ENCODE data around the gene CD3D.
A peak's percentile ranks its signal among the peaks of the same experiment; 100 is the strongest.
"Not testable (repeated sequence)": the region's sequence is repeated elsewhere in the genome, so short reads cannot be mapped to it uniquely, and the experiment has no call there.

CD3D gene

GRCh38 chr11:118339281-118339961 lies 3.1 kb downstream of the CD3D start:
- no peak for DNase-seq (ENCODE audit: low read depth in 1 of 2, low spot score in 1 of 2)

DNA sequence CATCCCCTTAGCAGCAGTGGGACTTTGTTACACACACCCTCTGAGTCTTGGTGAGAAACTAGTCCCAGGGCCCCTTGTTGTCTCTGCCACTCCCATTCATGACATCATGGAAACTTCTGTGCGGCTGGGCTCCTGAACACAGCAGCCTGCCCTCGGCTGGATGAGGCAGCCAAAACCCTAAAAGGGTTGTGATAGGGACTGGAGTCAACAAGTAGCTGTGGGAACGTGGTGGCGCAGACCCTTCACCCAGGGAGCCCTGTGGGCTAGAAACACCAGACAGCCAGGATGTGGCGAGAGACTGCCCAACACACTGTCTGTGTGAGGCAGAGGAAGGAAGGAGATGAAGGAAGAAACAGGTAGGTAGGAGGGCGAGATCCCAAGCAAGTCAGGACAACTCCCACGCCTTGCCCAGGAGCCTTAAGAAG lies 3.9 kb downstream of the CD3D start:
- DNase-seq (ENCODE audit: low read depth in 1 of 2, low spot score in 1 of 2), result peak; percentile 56 to 93

- DNase-seq (ENCODE audit: low read depth in 1 of 2, low spot score in 1 of 2), result no peak
Measured at GRCh38 chr11:118334745-118335144, 7.8 kb downstream of the CD3D start.

DNA sequence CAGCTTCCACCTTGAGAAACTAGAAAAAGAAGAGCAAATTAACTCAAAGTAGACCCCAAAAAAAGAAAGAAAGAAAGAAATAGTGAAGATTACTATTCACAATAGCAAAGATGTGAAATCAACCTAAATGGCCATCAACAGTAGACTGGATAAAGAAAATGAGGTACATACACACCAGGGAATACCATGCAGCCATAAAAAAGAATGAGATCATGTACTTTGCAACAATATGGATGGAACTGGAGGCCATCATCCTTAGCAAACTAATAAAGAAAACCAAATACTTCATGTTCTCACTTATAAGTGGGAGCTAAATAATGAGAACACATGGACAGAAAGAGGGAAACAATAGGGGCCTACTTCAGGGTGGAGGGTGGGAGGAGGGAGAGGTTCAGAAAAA lies 13.8 kb downstream of the CD3D start:
- DNase-seq (ENCODE audit: low read depth in 1 of 2, low spot score in 1 of 2), result no peak

GRCh38 chr11:118325283-118325682 lies 17.2 kb downstream of the CD3D start:
- no peak for DNase-seq (ENCODE audit: low read depth in 1 of 2, low spot score in 1 of 2)

DNA sequence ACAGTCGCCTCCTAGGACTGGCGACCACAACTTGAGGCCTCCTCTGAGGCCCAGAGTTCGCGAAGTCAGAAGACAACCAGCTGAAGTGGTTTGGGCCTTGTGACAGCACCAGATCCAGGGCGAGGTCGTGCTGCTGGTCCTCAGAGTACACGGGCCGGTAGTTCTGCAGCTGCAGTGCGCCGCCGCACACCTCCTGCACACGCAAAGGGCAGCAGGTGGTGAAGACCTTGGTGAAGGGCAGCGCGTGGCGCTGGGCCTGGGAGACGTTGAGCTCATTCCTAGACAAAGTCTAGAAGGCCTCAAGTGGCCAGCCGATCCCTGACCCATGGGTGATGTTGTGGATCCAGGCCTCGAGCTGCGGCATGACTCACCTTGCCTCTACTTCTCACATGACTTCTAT lies 19.8 kb downstream of the CD3D start:
- DNase-seq (ENCODE audit: low read depth in 1 of 2, low spot score in 1 of 2), result no peak

DNA sequence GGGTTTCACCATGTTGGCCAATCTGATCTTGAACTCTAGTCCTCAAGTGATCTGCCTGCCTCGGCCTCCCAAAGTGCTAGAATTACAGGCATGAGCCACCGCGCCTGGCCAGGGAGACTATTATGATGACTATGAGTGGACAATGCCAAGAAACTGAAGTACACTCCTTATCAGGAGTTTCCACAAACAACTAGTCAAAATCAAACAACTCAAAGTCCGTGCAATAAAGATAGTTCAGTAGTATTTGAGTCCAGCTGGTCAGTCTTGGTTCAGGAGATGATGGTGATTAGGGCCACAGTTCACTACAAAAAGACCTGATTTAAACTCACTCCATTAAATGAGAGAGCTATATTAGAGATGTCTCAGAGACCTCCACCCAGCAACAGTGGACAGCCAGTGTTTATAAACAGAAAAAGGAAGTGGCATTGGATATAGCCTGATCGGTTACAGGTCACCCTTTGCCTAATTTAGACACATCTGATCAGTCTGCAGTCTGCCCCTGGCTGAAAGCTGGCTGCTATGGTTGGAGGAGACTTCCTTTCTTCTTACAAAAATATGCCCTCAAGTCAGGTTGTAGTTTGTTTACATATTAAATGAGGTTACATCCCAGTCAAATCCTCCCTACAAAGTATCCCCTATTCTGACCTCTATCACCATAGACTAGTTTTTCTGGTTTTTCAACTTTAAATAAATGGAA lies 21.0 kb downstream of the CD3D start:
- DNase-seq (ENCODE audit: low read depth in 1 of 2, low spot score in 1 of 2), result no peak

GRCh38 chr11:118320515-118320914 lies 22.0 kb downstream of the CD3D start:
- no peak for DNase-seq (ENCODE audit: low read depth in 1 of 2, low spot score in 1 of 2)

DNA sequence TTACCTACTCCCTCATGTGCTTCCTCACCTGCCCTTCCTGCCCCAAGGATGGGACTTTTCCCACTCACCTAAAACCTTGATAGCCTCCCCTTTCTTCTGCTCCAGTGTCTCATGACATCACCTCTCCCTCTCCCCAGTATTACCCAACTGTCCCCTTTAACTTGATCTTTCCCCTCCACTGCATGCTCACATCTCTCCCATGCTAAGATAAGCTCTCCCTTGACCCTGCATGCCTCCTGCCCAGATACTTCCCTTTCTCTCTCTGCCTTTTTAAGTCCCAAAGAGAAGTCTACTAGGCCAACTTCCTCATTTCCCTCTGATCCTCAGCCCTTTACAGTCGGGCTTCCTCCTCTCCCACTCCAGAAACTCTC lies 23.2 kb downstream of the CD3D start:
- DNase-seq (ENCODE audit: low read depth in 1 of 2, low spot score in 1 of 2), result no peak

- no peak for DNase-seq (ENCODE audit: low read depth in 1 of 2, low spot score in 1 of 2)
Measured at GRCh38 chr11:118318581-118319336, 23.7 kb downstream of the CD3D start.

GRCh38 chr11:118318124-118318523 lies 24.4 kb downstream of the CD3D start:
- DNase-seq (ENCODE audit: low read depth in 1 of 2, low spot score in 1 of 2), result no peak

DNA sequence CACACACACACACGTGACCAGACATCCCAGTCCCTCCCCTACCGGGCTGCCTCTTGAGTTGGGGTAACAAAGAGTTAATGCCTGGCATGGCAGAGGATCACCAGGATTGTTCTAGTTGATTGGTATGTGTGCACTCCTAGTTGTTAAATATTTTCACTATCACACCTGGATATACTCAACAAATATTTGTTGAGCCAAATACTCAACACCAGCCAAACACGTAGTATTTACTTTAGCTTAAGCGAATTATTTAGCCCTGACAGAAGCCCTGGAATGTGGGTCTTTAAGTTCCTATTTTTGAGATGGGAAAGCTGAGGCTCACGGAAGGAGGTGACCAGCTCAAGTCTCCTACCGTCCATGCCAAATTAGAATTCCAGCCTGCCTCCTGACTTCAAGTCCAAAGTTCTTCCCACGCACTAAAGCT lies 27.5 kb downstream of the CD3D start:
- no peak for DNase-seq (ENCODE audit: low read depth in 1 of 2, low spot score in 1 of 2)

GRCh38 chr11:118313242-118313641 lies 29.3 kb downstream of the CD3D start:
- DNase-seq (ENCODE audit: low read depth in 1 of 2, low spot score in 1 of 2), result no peak

DNA sequence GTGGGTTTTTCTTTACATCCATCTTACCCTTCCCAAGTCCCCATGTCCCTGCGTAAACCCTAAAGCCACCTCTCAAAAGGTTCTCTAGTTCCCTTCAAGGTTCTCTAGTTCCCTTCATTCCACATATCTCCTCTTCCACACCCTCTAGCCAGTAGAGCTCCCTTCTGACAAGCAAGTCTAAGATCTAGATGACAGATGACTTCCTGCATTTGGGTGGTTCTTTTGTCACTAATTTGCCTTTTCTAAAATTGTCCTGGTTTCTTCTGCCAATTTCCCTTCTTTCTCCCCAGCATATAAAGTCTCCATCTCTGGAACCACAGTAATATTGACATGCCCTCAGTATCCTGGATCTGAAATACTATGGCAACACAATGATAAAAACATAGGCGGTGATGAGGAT lies 30.2 kb downstream of the CD3D start:
- no peak for DNase-seq (ENCODE audit: low read depth in 1 of 2, low spot score in 1 of 2)

GRCh38 chr11:118311518-118311917 lies 31.0 kb downstream of the CD3D start:
- DNase-seq (ENCODE audit: low read depth in 1 of 2, low spot score in 1 of 2), result no peak

GRCh38 chr11:118310781-118311485 lies 31.6 kb downstream of the CD3D start:
- DNase-seq (ENCODE audit: low read depth in 1 of 2, low spot score in 1 of 2), result no peak

DNA sequence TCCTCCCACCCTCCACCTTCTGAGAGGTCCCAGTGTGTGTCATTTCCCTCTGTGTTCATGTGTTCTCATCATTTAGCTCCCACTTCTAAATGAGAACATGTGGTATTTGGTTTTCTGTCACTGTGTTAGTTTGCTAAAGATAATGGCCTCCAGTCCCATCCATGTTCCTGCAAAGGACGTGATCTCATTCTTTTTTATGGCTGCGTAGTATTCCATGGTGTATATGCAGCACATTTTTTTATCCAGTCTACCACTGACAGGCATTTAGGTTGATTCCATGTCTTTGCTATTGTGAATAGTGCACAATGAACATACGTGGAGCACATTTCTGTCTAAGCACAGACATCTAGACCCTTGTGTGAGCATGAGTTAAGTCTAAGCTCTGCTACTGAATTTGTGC lies 32.2 kb downstream of the CD3D start:
- DNase-seq (ENCODE audit: low read depth in 1 of 2, low spot score in 1 of 2), result no peak

GRCh38 chr11:118308995-118309528 lies 33.4 kb downstream of the CD3D start:
- DNase-seq (ENCODE audit: low read depth in 1 of 2, low spot score in 1 of 2), result not testable (repeated sequence)

GRCh38 chr11:118306556-118306955 lies 35.9 kb downstream of the CD3D start:
- peak in 1 of 2 donors; percentile 56 for DNase-seq (ENCODE audit: low read depth in 1 of 2, low spot score in 1 of 2)

DNA sequence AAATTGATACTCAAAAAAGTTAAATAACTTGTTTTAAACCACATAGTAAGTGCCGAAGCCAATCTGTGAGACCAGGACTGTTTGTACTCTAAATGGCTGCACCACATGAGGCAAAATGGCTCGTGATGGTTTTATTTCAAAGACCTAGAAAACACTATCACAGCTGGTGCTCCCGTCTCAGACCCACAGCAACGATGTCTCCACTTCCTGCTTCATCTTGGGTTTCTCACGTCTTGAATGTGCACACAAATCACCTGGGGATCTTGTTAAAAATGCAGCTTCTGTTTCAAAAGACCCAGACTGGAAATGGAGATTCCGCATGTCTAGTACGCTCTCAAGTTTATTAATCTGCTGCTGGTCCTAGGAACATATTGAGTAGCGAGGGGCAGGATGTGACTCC lies 36.8 kb downstream of the CD3D start:
- no peak for DNase-seq (ENCODE audit: low read depth in 1 of 2, low spot score in 1 of 2)

- DNase-seq (ENCODE audit: low read depth in 1 of 2, low spot score in 1 of 2), result peak; percentile 46 to 66
Measured at GRCh38 chr11:118304568-118305248, 37.8 kb downstream of the CD3D start, which contains the start of gene CD3E. TSS of gene CD3E (plus strand) at chr11:118304730. CDS start at chr11:118304953, 223 bp downstream.

Measured in activated CD4-positive, alpha-beta T cell treated with anti-CD3 and anti-CD28 coated beads, Interleukin-2, amount 50 U/mL, for 24 hours (primary cell).